ENCODE measurements around the gene SLC38A10. TPM values are rescaled to one million over a fixed set of nuclear protein-coding genes. Genes with fewer than 3 reads are reported as not detected.

Gene SLC38A10
- total and polyA plus RNA-seq, 2 of the 13 experiments (the other 11 are each of a cell fraction or from before 2014, with no cell fraction given), result 23.4 to 55.8 TPM

GRCh38 chr17:81244358-81245023 is 50.6 kb downstream of the SLC38A10 start (continued):
- peak; percentile 21; the same call in 1 of the 2 replicates for TF ChIP-seq ZNF292 (CRISPR knock-in tag; IDR thresholded peaks at IDR 0.05; ENCODE audit: borderline replicate concordance, low read depth)
- TF ChIP-seq SMAD9 (CRISPR knock-in tag; IDR thresholded peaks at IDR 0.05), result no peak
- TF ChIP-seq ZNF180 (CRISPR knock-in tag; IDR thresholded peaks at IDR 0.05; ENCODE audit: borderline replicate concordance, low read depth), result no peak
- TF ChIP-seq SCMH1 (CRISPR knock-in tag; IDR thresholded peaks at IDR 0.05; ENCODE audit: borderline replicate concordance), result no peak
- no peak for TF ChIP-seq THAP11 (CRISPR knock-in tag; IDR thresholded peaks at IDR 0.05)
- peak; percentile 62; the same call in 1 of the 2 replicates for TF ChIP-seq ZNF598 (CRISPR knock-in tag; IDR thresholded peaks at IDR 0.05; ENCODE audit: borderline replicate concordance)
- TF ChIP-seq HCFC1 (IDR thresholded peaks at IDR 0.05; ENCODE audit: low read depth, low read length), result no peak
- no peak for TF ChIP-seq GMEB2 (CRISPR knock-in tag; IDR thresholded peaks at IDR 0.05; ENCODE audit: low read depth)
- TF ChIP-seq, protein P1, sequence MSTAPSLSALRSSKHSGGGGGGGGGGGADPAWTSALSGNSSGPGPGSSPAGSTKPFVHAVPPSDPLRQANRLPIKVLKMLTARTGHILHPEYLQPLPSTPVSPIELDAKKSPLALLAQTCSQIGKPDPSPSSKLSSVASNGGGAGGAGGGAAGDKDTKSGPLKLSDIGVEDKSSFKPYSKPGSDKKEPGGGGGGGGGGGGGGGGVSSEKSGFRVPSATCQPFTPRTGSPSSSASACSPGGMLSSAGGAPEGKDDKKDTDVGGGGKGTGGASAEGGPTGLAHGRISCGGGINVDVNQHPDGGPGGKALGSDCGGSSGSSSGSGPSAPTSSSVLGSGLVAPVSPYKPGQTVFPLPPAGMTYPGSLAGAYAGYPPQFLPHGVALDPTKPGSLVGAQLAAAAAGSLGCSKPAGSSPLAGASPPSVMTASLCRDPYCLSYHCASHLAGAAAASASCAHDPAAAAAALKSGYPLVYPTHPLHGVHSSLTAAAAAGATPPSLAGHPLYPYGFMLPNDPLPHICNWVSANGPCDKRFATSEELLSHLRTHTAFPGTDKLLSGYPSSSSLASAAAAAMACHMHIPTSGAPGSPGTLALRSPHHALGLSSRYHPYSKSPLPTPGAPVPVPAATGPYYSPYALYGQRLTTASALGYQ (CRISPR knock-in tag; IDR thresholded peaks at IDR 0.05), result no peak
- TF ChIP-seq ZFP36 (IDR thresholded peaks at IDR 0.05; ENCODE audit: borderline replicate concordance, low read depth, low read length, partially characterized antibody), result no peak
- TF ChIP-seq, protein P2, sequence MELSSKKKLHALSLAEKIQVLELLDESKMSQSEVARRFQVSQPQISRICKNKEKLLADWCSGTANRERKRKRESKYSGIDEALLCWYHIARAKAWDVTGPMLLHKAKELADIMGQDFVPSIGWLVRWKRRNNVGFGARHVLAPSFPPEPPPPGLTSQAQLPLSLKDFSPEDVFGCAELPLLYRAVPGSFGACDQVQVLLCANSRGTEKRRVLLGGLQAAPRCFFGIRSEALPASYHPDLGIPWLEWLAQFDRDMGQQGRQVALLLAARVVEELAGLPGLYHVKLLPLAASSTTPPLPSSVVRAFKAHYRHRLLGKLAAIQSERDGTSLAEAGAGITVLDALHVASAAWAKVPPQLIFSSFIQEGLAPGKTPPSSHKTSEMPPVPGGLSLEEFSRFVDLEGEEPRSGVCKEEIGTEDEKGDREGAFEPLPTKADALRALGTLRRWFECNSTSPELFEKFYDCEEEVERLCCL (CRISPR knock-in tag; IDR thresholded peaks at IDR 0.05; ENCODE audit: borderline replicate concordance), result peak; percentile 80; the same call in 1 of the 2 replicates
- no peak for TF ChIP-seq ZNF558 (CRISPR knock-in tag; IDR thresholded peaks at IDR 0.05; ENCODE audit: borderline replicate concordance)
- 0 out of 2 replicates have a peak, but pooled peaks have one; percentile 25 for TF ChIP-seq NR2F2 (IDR thresholded peaks at IDR 0.05; ENCODE audit: borderline replicate concordance, low read depth)
- no peak for TF ChIP-seq ISX (CRISPR knock-in tag; conservative IDR thresholded peaks at IDR 0.05)
- TF ChIP-seq ZNF468 (CRISPR knock-in tag; IDR thresholded peaks at IDR 0.05), result no peak
- no peak; the same call in 1 of the 2 replicates for TF ChIP-seq ZNF512B (CRISPR knock-in tag; IDR thresholded peaks at IDR 0.05; ENCODE audit: borderline replicate concordance)
- 0 out of 2 replicates have a peak, but pooled peaks have one; percentile 10 for TF ChIP-seq HNF1B (CRISPR knock-in tag; IDR thresholded peaks at IDR 0.05)
- 0 out of 2 replicates have a peak, but pooled peaks have one; percentile 6 for TF ChIP-seq ZNF547 (CRISPR knock-in tag; IDR thresholded peaks at IDR 0.05)

Data from HepG2 (cell line).